ENCODE data around the gene ERCC6. TPM values are rescaled to one million over a fixed set of nuclear protein-coding genes. Genes with fewer than 3 reads are reported as not detected.

The ERCC6 gene
- total RNA-seq (12.6 and 14.4 TPM in 2 replicates), polyA plus RNA-seq (6.2 and 6.9 TPM in 2 replicates), polyA minus RNA-seq (ENCODE audit: low replicate concordance) (27.5 and 32.4 TPM in 2 replicates)
- polyA plus RNA-seq (2012), result 4.8 and 5.0 TPM in 2 replicates

DNA sequence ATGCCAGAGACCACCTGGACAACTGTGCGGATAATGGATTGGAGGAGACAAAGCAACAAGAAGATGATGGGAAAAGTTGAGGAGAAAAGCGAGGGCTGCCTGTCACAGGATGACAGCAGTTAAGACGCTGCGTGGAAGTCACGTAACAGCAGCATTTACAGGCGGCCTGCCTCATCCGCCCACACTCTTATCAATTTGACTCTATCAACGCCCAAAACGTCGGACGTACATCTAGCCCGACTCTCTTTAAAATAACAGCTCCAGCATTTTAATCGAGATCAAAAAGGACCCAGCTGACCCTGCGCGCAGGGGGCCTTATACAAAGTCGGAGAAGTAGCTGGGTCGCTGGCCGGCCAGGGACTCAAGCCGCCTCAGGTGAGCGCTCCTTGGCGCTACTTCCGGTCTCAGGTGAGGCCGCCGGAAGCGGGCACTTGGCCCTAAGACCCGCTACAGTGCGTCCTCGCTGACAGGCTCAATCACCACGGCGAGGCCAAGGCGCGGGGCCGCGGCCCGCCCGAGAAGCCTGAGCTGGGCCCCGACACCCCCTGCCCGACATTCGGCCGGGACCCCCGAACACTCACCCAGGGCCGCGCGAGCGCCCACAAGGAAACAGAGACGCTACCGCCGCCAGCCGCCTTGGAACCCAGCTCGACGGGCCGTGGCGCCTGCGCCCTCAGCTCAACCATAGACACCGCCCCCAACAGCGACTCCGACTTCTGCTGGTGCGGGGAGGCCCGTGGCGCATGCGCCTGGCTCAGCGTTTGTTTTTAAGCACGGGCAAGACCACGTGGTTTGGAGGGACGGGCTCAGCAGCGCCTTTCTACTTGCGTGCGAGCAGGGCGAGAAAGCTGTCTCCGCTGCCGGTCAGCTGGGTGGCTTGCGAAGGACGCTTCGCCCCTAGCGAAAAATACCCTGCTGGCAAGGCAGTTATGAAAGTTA is at the start of gene ERCC6:
ERCC6 (minus strand) TSS at position 741 of the 939 bp plus-strand sequence.
- peaks cover 9% of the 10 kb centered on the region for H3K4me1 ChIP-seq (ENCODE audit: control insufficient read depth, extremely low read depth, insufficient read depth, low read length)
- no peaks in the 10 kb centered on the region for H4K20me1 ChIP-seq (ENCODE audit: control insufficient read depth, extremely low read depth, insufficient read depth, low read length)

DNA sequence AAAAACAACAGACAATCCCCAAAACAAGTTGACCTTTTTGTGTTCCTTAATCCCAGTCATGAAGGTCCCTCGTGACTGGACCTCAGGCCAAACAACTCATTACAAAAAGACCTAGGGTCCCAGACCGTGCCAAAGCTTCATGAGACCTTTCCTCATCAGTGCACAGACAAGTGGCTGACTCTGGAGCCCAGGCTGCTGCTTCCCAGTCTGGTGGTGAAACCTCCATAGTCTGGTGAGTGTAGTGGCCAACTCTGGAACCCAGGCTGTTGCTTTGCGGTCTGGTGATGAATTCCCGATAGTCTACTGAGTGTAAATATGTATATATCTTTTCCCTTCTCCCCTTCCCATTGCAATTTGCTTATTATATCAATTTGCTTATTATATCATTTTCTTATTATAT is 49.1 kb upstream of the ERCC6 start:
- Histone ChIP-seq H3K79me2 (ENCODE audit: control insufficient read depth, insufficient read depth, low read length) (no peaks in the 10 kb centered on the region), H3K27ac (ENCODE audit: insufficient read depth, low read length) (no peak overlapping the region), H3K36me3 (ENCODE audit: control insufficient read depth, insufficient read depth, low read length) (no peaks in the 10 kb centered on the region), H3K4me3 (replicated peaks in 1 of 4; ENCODE audit: control extremely low read depth in 1 of 4, insufficient read depth in 1 of 4, low read depth in 3 of 4, low read length in 4 of 4) (no peak overlapping the region), H3K4me2 (ENCODE audit: extremely low read depth, insufficient read depth, low read length) (no peak overlapping the region), H3K9me3 (ENCODE audit: control insufficient read depth, insufficient read depth, low read depth, low read length) (no peaks in the 10 kb centered on the region), H3K4me1 (ENCODE audit: control insufficient read depth, extremely low read depth, insufficient read depth, low read length) (no peaks in the 10 kb centered on the region), H2AFZ (ENCODE audit: low read length) (no peak overlapping the region), H4K20me1 (ENCODE audit: control insufficient read depth, extremely low read depth, insufficient read depth, low read length) (no peaks in the 10 kb centered on the region), H3K27me3 (ENCODE audit: control insufficient read depth, insufficient read depth, low read length) (no peaks in the 10 kb centered on the region), H3K9ac (ENCODE audit: insufficient read depth, low read length) (no peak overlapping the region)
- TF ChIP-seq, protein P1, sequence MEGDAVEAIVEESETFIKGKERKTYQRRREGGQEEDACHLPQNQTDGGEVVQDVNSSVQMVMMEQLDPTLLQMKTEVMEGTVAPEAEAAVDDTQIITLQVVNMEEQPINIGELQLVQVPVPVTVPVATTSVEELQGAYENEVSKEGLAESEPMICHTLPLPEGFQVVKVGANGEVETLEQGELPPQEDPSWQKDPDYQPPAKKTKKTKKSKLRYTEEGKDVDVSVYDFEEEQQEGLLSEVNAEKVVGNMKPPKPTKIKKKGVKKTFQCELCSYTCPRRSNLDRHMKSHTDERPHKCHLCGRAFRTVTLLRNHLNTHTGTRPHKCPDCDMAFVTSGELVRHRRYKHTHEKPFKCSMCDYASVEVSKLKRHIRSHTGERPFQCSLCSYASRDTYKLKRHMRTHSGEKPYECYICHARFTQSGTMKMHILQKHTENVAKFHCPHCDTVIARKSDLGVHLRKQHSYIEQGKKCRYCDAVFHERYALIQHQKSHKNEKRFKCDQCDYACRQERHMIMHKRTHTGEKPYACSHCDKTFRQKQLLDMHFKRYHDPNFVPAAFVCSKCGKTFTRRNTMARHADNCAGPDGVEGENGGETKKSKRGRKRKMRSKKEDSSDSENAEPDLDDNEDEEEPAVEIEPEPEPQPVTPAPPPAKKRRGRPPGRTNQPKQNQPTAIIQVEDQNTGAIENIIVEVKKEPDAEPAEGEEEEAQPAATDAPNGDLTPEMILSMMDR (conservative IDR thresholded peaks at IDR 0.05 in 1 of 2, IDR thresholded peaks at IDR 0.05 in 1 of 2; ENCODE audit: low read depth in 1 of 2, low read length in 2 of 2), result no peak
- TF ChIP-seq EZH2 (IDR thresholded peaks at IDR 0.05; ENCODE audit: low read length, missing control alignments), result no peak
- DNase-seq (ENCODE audit: low read depth in 2 of 2), result no peak

More for the DNA sequence above, at the start of gene ERCC6:
- DNase-seq (ENCODE audit: low read depth in 2 of 2), result peak; percentile 97 to 98
- Histone ChIP-seq H3K27ac (ENCODE audit: insufficient read depth, low read length) (peak within 1 kb of the TSS; percentile 86), H3K27me3 (ENCODE audit: control insufficient read depth, insufficient read depth, low read length) (no peaks in the 10 kb centered on the region), H3K4me2 (ENCODE audit: extremely low read depth, insufficient read depth, low read length) (peak within 1 kb of the TSS; percentile 100), H3K36me3 (ENCODE audit: control insufficient read depth, insufficient read depth, low read length) (no peaks in the 10 kb centered on the region), H3K79me2 (ENCODE audit: control insufficient read depth, insufficient read depth, low read length) (peaks cover 13% of the 10 kb centered on the region), H2AFZ (ENCODE audit: low read length) (peak within 1 kb of the TSS; percentile 98), H3K4me3 (replicated peaks in 1 of 4; ENCODE audit: control extremely low read depth in 1 of 4, insufficient read depth in 1 of 4, low read depth in 3 of 4, low read length in 4 of 4) (peak within 1 kb of the TSS; percentile 73 to 97 (median 81)), H3K9me3 (ENCODE audit: control insufficient read depth, insufficient read depth, low read depth, low read length) (no peaks in the 10 kb centered on the region), H3K9ac (ENCODE audit: insufficient read depth, low read length) (peak within 1 kb of the TSS; percentile 85)
- TF ChIP-seq EZH2 (IDR thresholded peaks at IDR 0.05; ENCODE audit: low read length, missing control alignments), result no peak
- TF ChIP-seq, protein P1 (conservative IDR thresholded peaks at IDR 0.05 in 1 of 2, IDR thresholded peaks at IDR 0.05 in 1 of 2; ENCODE audit: low read depth in 1 of 2, low read length in 2 of 2), result no peak

DNA sequence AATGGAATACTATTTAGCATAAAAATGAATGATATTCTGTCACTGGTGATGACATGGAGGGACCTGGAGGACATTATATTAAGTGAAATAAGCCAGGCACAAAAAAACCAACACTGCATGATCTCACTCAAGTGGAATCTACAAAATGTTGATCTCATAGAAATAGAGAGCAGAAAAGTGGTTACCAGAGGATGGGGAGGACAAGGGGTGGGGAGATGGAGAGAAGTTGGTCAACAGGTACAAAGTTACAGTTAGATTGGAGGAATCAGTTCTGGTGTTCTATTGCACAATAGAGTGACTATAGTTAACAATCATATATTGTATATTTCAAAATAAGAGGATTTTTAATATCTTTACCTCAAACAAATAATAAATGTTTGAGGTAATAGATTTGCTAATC is 46.5 kb upstream of the ERCC6 start:
- no peak overlapping the region for H2AFZ ChIP-seq (ENCODE audit: low read length)
- DNase-seq (ENCODE audit: low read depth in 2 of 2), result peak in 1 of 2 donors; percentile 42
- H3K9me3 ChIP-seq (ENCODE audit: control insufficient read depth, insufficient read depth, low read depth, low read length), result no peaks in the 10 kb centered on the region
- no peak overlapping the region for H3K4me2 ChIP-seq (ENCODE audit: extremely low read depth, insufficient read depth, low read length)
- H3K36me3 ChIP-seq (ENCODE audit: control insufficient read depth, insufficient read depth, low read length), result no peaks in the 10 kb centered on the region
- H3K79me2 ChIP-seq (ENCODE audit: control insufficient read depth, insufficient read depth, low read length), result no peaks in the 10 kb centered on the region
- no peak overlapping the region for H3K4me3 ChIP-seq (replicated peaks in 1 of 4; ENCODE audit: control extremely low read depth in 1 of 4, insufficient read depth in 1 of 4, low read depth in 3 of 4, low read length in 4 of 4)
- no peak overlapping the region for H3K27ac ChIP-seq (ENCODE audit: insufficient read depth, low read length)
- H3K27me3 ChIP-seq (ENCODE audit: control insufficient read depth, insufficient read depth, low read length), result no peaks in the 10 kb centered on the region
- no peaks in the 10 kb centered on the region for H3K4me1 ChIP-seq (ENCODE audit: control insufficient read depth, extremely low read depth, insufficient read depth, low read length)
- TF ChIP-seq, protein P1 (conservative IDR thresholded peaks at IDR 0.05 in 1 of 2, IDR thresholded peaks at IDR 0.05 in 1 of 2; ENCODE audit: low read depth in 1 of 2, low read length in 2 of 2), result no peak
- TF ChIP-seq EZH2 (IDR thresholded peaks at IDR 0.05; ENCODE audit: low read length, missing control alignments), result no peak
- H4K20me1 ChIP-seq (ENCODE audit: control insufficient read depth, extremely low read depth, insufficient read depth, low read length), result no peaks in the 10 kb centered on the region
- no peak overlapping the region for H3K9ac ChIP-seq (ENCODE audit: insufficient read depth, low read length)
